MCF 10A (cell line): Measurements from ENCODE around the gene TLR9. TPM values are rescaled to one million over a fixed set of nuclear protein-coding genes. Genes with fewer than 3 reads are reported as not detected.
A peak's percentile ranks its signal among the peaks of the same experiment; 100 is the strongest.

ENCODE experiments used
- BruUV-seq: library from RNA; stranded (reverse); fragments of 400-500 nt; replicated peaks from 2 replicates; lab custom pipeline; 2021; lab: Mats Ljungman, UMichigan
- CTCF ChIA-PET: fragments of 300-600 bp; sonication (Branson Sonifier 250); formaldehyde crosslinking; extraction: SDS; loops from one replicate; lab custom pipeline; 2021; ENCODE audit warnings: antibody characterized with exemption, inconsistent platforms; lab: Yijun Ruan, JAX
- POLR2A ChIA-PET: fragments of 300-600, 350-650 bp; sonication (Branson Sonifier 250); formaldehyde crosslinking; extraction: SDS; loops from one replicate; lab custom pipeline; 2020; ENCODE audit warnings: antibody characterized with exemption, inconsistent platforms; lab: Yijun Ruan, JAX
- DNase-seq: peaks from one replicate; pipeline ENCODE4 v3.0.0-alpha.2; 2018; ENCODE audit not compliant: unreplicated experiment
- H3K27ac Mint-ChIP-seq: one replicate; pipeline ENCODE4 v1.8.0; 2022; ENCODE audit warnings: mild to moderate bottlenecking, low read depth, mixed read lengths; ENCODE audit not compliant: unreplicated experiment
- H3K27me3 Mint-ChIP-seq: one replicate; pipeline ENCODE4 v1.8.0; 2022; ENCODE audit warnings: mixed read lengths; ENCODE audit not compliant: insufficient read depth, unreplicated experiment
- H3K36me3 Mint-ChIP-seq: one replicate; pipeline ENCODE4 v1.8.0; 2022; ENCODE audit warnings: mild to moderate bottlenecking, moderate library complexity, mixed read lengths; ENCODE audit not compliant: insufficient read depth, unreplicated experiment
- H3K4me1 Mint-ChIP-seq: one replicate; pipeline ENCODE4 v1.8.0; 2022; ENCODE audit warnings: mixed read lengths; ENCODE audit not compliant: insufficient read depth, unreplicated experiment
- H3K4me3 Mint-ChIP-seq: one replicate; pipeline ENCODE4 v1.8.0; 2022; ENCODE audit warnings: mild to moderate bottlenecking, moderate library complexity, mixed read lengths; ENCODE audit not compliant: unreplicated experiment
- H3K9me3 Mint-ChIP-seq: one replicate; pipeline ENCODE4 v1.8.0; 2022; ENCODE audit warnings: mixed read lengths; ENCODE audit not compliant: unreplicated experiment
- intact Hi-C: fragments of 100-400 bp; cut with micrococcal nuclease; formaldehyde crosslinking; loops from 2 replicates; pipeline ENCODE4 v1.14.1; 2022
- total RNA-seq: library from RNA; stranded (reverse); gene quantifications from 2 replicates; pipeline ENCODE4 v1.2.3, GENCODE V29; 2022
- TF ChIP-seq, protein P1 (sequence below): fragments of 200-600 bp; IDR thresholded peaks from one replicate; pipeline ENCODE4 v1.8.0; 2022; ENCODE audit warnings: antibody characterized with exemption, mild to moderate bottlenecking; ENCODE audit not compliant: unreplicated experiment

The TLR9 gene
- total RNA-seq, 1 experiment from 2014 or later: not detected

DNA sequence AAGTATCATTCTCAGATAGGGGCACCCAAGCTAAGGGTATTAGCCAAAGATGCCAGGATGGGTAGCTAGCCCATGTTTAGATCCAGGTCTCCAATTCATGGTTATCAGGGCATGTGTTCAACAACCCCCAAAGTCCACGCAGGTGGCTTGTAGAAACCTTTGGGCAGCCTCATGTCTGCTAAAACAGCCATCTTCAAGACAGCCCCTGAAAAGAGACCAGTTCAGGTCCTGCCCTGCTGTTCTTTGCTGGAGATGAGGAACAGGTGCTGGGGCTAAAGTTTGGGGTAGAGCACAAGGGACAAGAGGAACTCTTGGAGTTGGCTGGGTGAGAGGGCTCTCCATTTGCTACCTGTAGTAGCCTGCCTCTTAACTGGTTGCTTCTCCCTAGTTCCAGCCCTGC lies 24.7 kb upstream of the TLR9 start:
- CTCF ChIA-PET: interaction anchor here (0.6 to 1.2 kb wide), 2 partner anchors 89 to 252 kb away, joined by 3 read pairs; no protein-coding TSS in a partner anchor

GRCh38 chr3:52249683-52250082 lies 24.2 kb upstream of the TLR9 start:
- CTCF ChIA-PET: interaction anchor here (0.6 to 2.8 kb wide), 4 partner anchors 11 to 251 kb away, joined by 3 to 15 read pairs (median 3); partner anchors contain the start of genes TWF2 and WDR82
- DNase-seq: no peak
- H3K4me1 Mint-ChIP-seq: peaks cover 4% of the 10 kb centered on the region
- H3K4me3 Mint-ChIP-seq: no peak overlapping the region
- POLR2A ChIA-PET: interaction anchor here (1.0 to 2.7 kb wide), 4 partner anchors 9 to 28 kb away, joined by 3 to 14 read pairs (median 4); partner anchors contain the start of gene WDR82
- intact Hi-C loops: no loop called here
- no peak overlapping the region for H3K27ac Mint-ChIP-seq
- H3K9me3 Mint-ChIP-seq: no peaks in the 10 kb centered on the region
- peaks cover 43% of the 10 kb centered on the region for H3K36me3 Mint-ChIP-seq
- no peaks in the 10 kb centered on the region for H3K27me3 Mint-ChIP-seq
- BruUV-seq: no TSS peak
- TF ChIP-seq, protein P1, sequence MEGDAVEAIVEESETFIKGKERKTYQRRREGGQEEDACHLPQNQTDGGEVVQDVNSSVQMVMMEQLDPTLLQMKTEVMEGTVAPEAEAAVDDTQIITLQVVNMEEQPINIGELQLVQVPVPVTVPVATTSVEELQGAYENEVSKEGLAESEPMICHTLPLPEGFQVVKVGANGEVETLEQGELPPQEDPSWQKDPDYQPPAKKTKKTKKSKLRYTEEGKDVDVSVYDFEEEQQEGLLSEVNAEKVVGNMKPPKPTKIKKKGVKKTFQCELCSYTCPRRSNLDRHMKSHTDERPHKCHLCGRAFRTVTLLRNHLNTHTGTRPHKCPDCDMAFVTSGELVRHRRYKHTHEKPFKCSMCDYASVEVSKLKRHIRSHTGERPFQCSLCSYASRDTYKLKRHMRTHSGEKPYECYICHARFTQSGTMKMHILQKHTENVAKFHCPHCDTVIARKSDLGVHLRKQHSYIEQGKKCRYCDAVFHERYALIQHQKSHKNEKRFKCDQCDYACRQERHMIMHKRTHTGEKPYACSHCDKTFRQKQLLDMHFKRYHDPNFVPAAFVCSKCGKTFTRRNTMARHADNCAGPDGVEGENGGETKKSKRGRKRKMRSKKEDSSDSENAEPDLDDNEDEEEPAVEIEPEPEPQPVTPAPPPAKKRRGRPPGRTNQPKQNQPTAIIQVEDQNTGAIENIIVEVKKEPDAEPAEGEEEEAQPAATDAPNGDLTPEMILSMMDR: no peak

More for the DNA sequence above, 24.7 kb upstream of the TLR9 start:
- Mint-ChIP-seq H3K9me3 (no peaks in the 10 kb centered on the region), H3K27ac (no peak overlapping the region), H3K36me3 (peaks cover 47% of the 10 kb centered on the region), H3K4me3 (no peak overlapping the region), H3K4me1 (peaks cover 4% of the 10 kb centered on the region), H3K27me3 (no peaks in the 10 kb centered on the region)
- DNase-seq: no peak
- BruUV-seq: no TSS peak
- TF ChIP-seq, protein P1: no peak
- intact Hi-C loops: no loop called here
- POLR2A ChIA-PET: interaction anchor here (0.7 to 2.7 kb wide), 6 partner anchors 10 to 113 kb away, joined by 3 to 14 read pairs (median 4); partner anchors contain the start of gene WDR82

DNA sequence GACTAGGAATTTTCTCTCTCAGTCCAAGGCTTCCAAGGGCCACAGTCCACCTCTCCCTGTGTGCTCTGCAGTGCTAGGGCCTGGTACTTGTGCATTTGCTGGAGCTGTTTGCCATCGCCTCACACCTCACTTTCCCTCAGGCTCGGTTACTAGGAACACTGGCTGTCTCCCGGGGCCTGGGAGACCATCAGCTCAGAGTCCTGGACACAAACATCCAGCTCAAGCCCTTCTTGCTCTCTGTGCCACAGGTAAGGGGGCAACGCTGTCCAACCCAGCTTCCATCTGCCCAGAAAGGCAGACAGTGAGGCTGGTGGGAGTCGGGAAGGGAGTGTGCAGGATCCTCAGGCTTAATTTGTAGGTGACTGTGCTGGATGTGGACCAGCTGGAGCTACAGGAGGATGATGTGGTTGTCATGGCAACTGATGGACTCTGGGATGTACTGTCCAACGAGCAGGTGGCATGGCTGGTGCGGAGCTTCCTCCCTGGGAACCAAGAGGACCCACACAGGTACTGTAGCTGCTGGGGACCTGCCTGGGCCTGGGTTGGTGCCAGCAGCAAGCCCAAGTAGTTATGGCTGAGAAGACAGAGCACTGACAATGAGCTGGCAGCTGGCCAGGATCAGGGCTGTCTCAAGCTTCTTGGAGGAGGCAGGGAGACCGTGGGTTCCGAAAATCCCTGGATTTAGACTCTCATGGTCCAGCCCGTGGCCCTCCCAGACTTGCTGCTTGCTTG lies 23.5 kb upstream of the TLR9 start:
- POLR2A ChIA-PET: interaction anchor here (0.5 to 2.7 kb wide), 7 partner anchors 8 to 29 kb away, joined by 3 to 14 read pairs (median 3); partner anchors contain the start of genes TWF2 and WDR82
- Mint-ChIP-seq H3K4me1 (peaks cover 10% of the 10 kb centered on the region), H3K36me3 (peaks cover 37% of the 10 kb centered on the region), H3K27ac (no peak overlapping the region), H3K4me3 (no peak overlapping the region), H3K9me3 (no peaks in the 10 kb centered on the region), H3K27me3 (no peaks in the 10 kb centered on the region)
- intact Hi-C loops: no loop called here
- DNase-seq: peak; percentile 54
- TF ChIP-seq, protein P1: no peak
- CTCF ChIA-PET: interaction anchor here (0.6 to 2.8 kb wide), 6 partner anchors 10 to 93 kb away, joined by 3 to 15 read pairs (median 4); partner anchors contain the start of genes TWF2 and WDR82
- BruUV-seq: no TSS peak

- Mint-ChIP-seq H3K9me3 (no peaks in the 10 kb centered on the region), H3K36me3 (peaks cover 32% of the 10 kb centered on the region), H3K4me3 (no peak overlapping the region), H3K27me3 (no peaks in the 10 kb centered on the region), H3K4me1 (peaks cover 10% of the 10 kb centered on the region), H3K27ac (no peak overlapping the region)
- BruUV-seq: no TSS peak
- TF ChIP-seq, protein P1: no peak
- CTCF ChIA-PET: interaction anchor here (0.6 to 2.8 kb wide), 5 partner anchors 16 to 44 kb away, joined by 3 to 15 read pairs (median 4); no protein-coding TSS in a partner anchor
- DNase-seq: no peak
- intact Hi-C loops: no loop called here
- POLR2A ChIA-PET: interaction anchor here (0.8 to 2.7 kb wide), 4 partner anchors 9 to 30 kb away, joined by 3 to 14 read pairs (median 3); partner anchors contain the start of genes TWF2 and WDR82
Measured at GRCh38 chr3:52248165-52248541, 22.7 kb upstream of the TLR9 start.
